H1 (cell line): ENCODE data around the gene RAET1L.

Experiments used
- CEBPB ChIP-seq: IDR thresholded peaks from 2 replicates; pipeline ENCODE4 v1.6.1; 2012; ENCODE audit warnings: low read depth, low read length
- POU5F1 ChIP-seq: IDR thresholded peaks from 2 replicates; pipeline ENCODE4 v1.6.1; 2011; ENCODE audit warnings: low read depth, mild to moderate bottlenecking, low read length, moderate library complexity
- YY1 ChIP-seq: IDR thresholded peaks from 2 replicates; pipeline ENCODE4 v1.6.1; 2011; ENCODE audit warnings: low read depth, mild to moderate bottlenecking, low read length

DNA sequence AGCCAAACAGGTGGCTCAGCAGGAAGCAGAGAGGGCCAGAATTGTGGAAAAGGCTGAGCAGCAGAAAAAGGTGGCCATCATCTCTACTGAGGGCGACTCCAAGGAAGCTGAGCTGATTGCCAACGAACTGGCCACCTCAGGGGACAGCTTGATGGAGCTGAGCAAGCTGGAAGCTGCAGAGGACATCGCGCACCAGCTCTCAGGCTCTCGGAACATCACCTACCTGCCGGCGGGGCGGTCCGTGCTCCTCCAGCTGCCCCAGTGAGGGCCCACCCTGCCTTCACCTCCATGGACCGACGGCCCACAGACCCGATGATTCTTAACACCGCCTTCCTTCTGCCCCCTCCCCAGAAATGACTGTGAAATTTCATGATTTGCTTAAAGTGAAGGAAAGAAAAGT is 17.8 kb upstream of the RAET1L start:
- no peak for TF ChIP-seq CEBPB
- no peak for TF ChIP-seq POU5F1
- no peak for TF ChIP-seq YY1
